Measurements from ENCODE around the gene INSYN2A. TPM values are rescaled to one million over a fixed set of nuclear protein-coding genes. Genes with fewer than 3 reads are reported as not detected.

Gene INSYN2A
- total and polyA plus RNA-seq, 10 of the 15 experiments (the other 5 are each of a cell fraction or from before 2014, with no cell fraction given), result not detected

- Histone ChIP-seq H4K20me1 (ENCODE audit: control insufficient read depth, insufficient read depth) (no peaks in the 10 kb centered on the region), H3K9me3 (replicated peaks; ENCODE audit: control insufficient read depth, insufficient read depth, low read length) (no peaks in the 10 kb centered on the region), H3K79me2 (ENCODE audit: control insufficient read depth, insufficient read depth, low read length) (no peaks in the 10 kb centered on the region), H3K9ac (ENCODE audit: control insufficient read depth, insufficient read depth, low read length) (no peak overlapping the region), H3K27ac (ENCODE audit: control insufficient read depth, insufficient read depth) (no peak overlapping the region), H3K4me1 (ENCODE audit: control insufficient read depth, insufficient read depth, low read length) (no peaks in the 10 kb centered on the region), H3K4me3 (no peak overlapping the region), H2AFZ (ENCODE audit: control insufficient read depth, low read depth, low read length) (no peak overlapping the region), H3K36me3 (ENCODE audit: control insufficient read depth in 2 of 2, insufficient read depth in 2 of 2, low read length in 1 of 2) (no peaks in the 10 kb centered on the region), H3K27me3 (replicated peaks in 1 of 2; ENCODE audit: control insufficient read depth in 2 of 2, insufficient read depth in 2 of 2, low read length in 1 of 2) (no peaks in the 10 kb centered on the region), H3K4me2 (ENCODE audit: control insufficient read depth, insufficient read depth) (no peak overlapping the region)
- DNase-seq (ENCODE audit: low read depth, low spot score) (no peak), ATAC-seq (no peak), FAIRE-seq (no peak)
- POLR2A ChIA-PET, result no interaction called here
- TF ChIP-seq TBL1XR1 (IDR thresholded peaks at IDR 0.05; ENCODE audit: low read depth, low read length) (no peak), NR2C2 (IDR thresholded peaks at IDR 0.05; ENCODE audit: borderline replicate concordance, control insufficient read depth, insufficient read length, low read depth) (no peak), CBX3 (IDR thresholded peaks at IDR 0.05; ENCODE audit: borderline replicate concordance, low read depth) (no peak), RELA (IDR thresholded peaks at IDR 0.05; ENCODE audit: borderline replicate concordance, partially characterized antibody) (no peak)
- SMC1A ChIA-PET (ENCODE audit: uncharacterized antibody, unreplicated experiment), result interaction anchor here (0.6 kb wide), 1 partner anchor 172 kb away, joined by 3 read pairs; no protein-coding TSS in a partner anchor
- RAD21 ChIA-PET (ENCODE audit: unreplicated experiment), result no interaction called here
- intact Hi-C loops (cut with micrococcal nuclease; ENCODE audit: unreplicated experiment), result no loop called here
- WGBS (ENCODE audit: insufficient coverage, insufficient replicate concordance, low lambda C conversion rate, missing lambda C conversion rate), result 25% methylated on average over 8 of the region's 8 CpGs
- CTCF ChIA-PET, result no interaction called here
- in situ Hi-C loops (cut with MboI), result no loop called here
- no TSS peak for BruUV-seq (replicated peaks)
Measured at GRCh38 chr10:127200646-127201045, 4.3 kb upstream of the INSYN2A start.

DNA sequence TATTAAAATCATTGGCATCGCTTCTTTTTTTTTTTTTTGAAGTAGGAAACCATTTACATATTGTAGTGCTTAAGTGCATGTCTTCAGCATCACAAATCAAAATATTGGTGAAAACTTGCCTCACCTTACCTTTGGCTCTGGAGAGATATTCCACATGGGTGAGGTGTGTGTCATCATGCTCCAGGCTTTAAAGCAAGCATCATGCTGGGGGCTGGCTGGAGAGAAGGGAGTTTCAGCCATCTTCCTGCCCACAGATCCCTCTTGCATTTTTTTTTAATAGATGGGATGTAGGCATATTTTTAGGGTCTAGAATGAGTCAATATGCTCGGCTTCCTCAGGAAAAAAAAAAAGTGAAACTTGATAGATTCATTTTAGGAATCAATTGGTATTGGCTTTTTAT is 2.3 kb upstream of the INSYN2A start:
- CTCF ChIA-PET, result no interaction called here
- no TSS peak for BruUV-seq (replicated peaks)
- WGBS (ENCODE audit: insufficient coverage, insufficient replicate concordance, low lambda C conversion rate, missing lambda C conversion rate), result 0% methylated on average over 2 of the region's 2 CpGs
- H3K4me1 ChIP-seq (ENCODE audit: control insufficient read depth, insufficient read depth, low read length), result no peaks in the 10 kb centered on the region
- ATAC-seq (no peak), DNase-seq (ENCODE audit: low read depth, low spot score) (no peak), FAIRE-seq (no peak)
- H3K27me3 ChIP-seq (replicated peaks in 1 of 2; ENCODE audit: control insufficient read depth in 2 of 2, insufficient read depth in 2 of 2, low read length in 1 of 2), result no peaks in the 10 kb centered on the region
- POLR2A ChIA-PET, result no interaction called here
- SMC1A ChIA-PET (ENCODE audit: uncharacterized antibody, unreplicated experiment), result no interaction called here
- no peaks in the 10 kb centered on the region for H3K79me2 ChIP-seq (ENCODE audit: control insufficient read depth, insufficient read depth, low read length)
- no peak overlapping the region for H2AFZ ChIP-seq (ENCODE audit: control insufficient read depth, low read depth, low read length)
- in situ Hi-C loops (cut with MboI), result no loop called here
- H4K20me1 ChIP-seq (ENCODE audit: control insufficient read depth, insufficient read depth), result no peaks in the 10 kb centered on the region
- RAD21 ChIA-PET (ENCODE audit: unreplicated experiment), result no interaction called here
- no peaks in the 10 kb centered on the region for H3K36me3 ChIP-seq (ENCODE audit: control insufficient read depth in 2 of 2, insufficient read depth in 2 of 2, low read length in 1 of 2)
- H3K4me3 ChIP-seq, result no peak overlapping the region
- H3K27ac ChIP-seq (ENCODE audit: control insufficient read depth, insufficient read depth), result no peak overlapping the region
- no peaks in the 10 kb centered on the region for H3K9me3 ChIP-seq (replicated peaks; ENCODE audit: control insufficient read depth, insufficient read depth, low read length)
- H3K4me2 ChIP-seq (ENCODE audit: control insufficient read depth, insufficient read depth), result no peak overlapping the region
- intact Hi-C loops (cut with micrococcal nuclease; ENCODE audit: unreplicated experiment), result no loop called here
- H3K9ac ChIP-seq (ENCODE audit: control insufficient read depth, insufficient read depth, low read length), result no peak overlapping the region
- no peak for TF ChIP-seq ZNF622 (IDR thresholded peaks at IDR 0.05)
- TF ChIP-seq ZSCAN29 (IDR thresholded peaks at IDR 0.05), result no peak
- no peak for TF ChIP-seq CREB1 (IDR thresholded peaks at IDR 0.05; ENCODE audit: low read depth)
- TF ChIP-seq IRF3 (IDR thresholded peaks at IDR 0.05), result no peak
- TF ChIP-seq HDGF (IDR thresholded peaks at IDR 0.05), result no peak
- no peak for TF ChIP-seq IRF4 (IDR thresholded peaks at IDR 0.05; ENCODE audit: low read depth, low read length)
- no peak for TF ChIP-seq RUNX3 (IDR thresholded peaks at IDR 0.05; ENCODE audit: low read length)
- TF ChIP-seq, protein P1, sequence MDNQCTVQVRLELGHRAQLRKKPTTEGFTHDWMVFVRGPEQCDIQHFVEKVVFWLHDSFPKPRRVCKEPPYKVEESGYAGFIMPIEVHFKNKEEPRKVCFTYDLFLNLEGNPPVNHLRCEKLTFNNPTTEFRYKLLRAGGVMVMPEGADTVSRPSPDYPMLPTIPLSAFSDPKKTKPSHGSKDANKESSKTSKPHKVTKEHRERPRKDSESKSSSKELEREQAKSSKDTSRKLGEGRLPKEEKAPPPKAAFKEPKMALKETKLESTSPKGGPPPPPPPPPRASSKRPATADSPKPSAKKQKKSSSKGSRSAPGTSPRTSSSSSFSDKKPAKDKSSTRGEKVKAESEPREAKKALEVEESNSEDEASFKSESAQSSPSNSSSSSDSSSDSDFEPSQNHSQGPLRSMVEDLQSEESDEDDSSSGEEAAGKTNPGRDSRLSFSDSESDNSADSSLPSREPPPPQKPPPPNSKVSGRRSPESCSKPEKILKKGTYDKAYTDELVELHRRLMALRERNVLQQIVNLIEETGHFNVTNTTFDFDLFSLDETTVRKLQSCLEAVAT (IDR thresholded peaks at IDR 0.05), result no peak
- TF ChIP-seq IKZF2 (IDR thresholded peaks at IDR 0.05), result no peak
- TF ChIP-seq POU2F2 (IDR thresholded peaks at IDR 0.05; ENCODE audit: borderline replicate concordance, low read depth, low read length), result no peak
- no peak for TF ChIP-seq NFXL1 (IDR thresholded peaks at IDR 0.05; ENCODE audit: borderline replicate concordance)
- TF ChIP-seq MXI1 (IDR thresholded peaks at IDR 0.05; ENCODE audit: low read depth, low read length), result no peak

Measured in GM12878 (cell line).